IMR-90 (cell line): Measurements from ENCODE around the gene SHISA4. TPM values are rescaled to one million over a fixed set of nuclear protein-coding genes. Genes with fewer than 3 reads are reported as not detected.
A peak's percentile ranks its signal among the peaks of the same experiment; 100 is the strongest.

Experiments used
- ATAC-seq: fragments of 200-7000 bp; cut with Tn5 transposase; 2 replicates; pipeline ENCODE4 v1.9.1; 2020; ENCODE audit warnings: low read depth, mild to moderate bottlenecking, moderate library complexity
- BruUV-seq: library from RNA; stranded (reverse); fragments of 400-500 nt; replicated peaks from 2 replicates; lab custom pipeline; 2021; lab: Mats Ljungman, UMichigan
- CTCF ChIA-PET: fragments of 300-600 bp; formaldehyde crosslinking; extraction: SDS; loops from one replicate; lab custom pipeline; 2021; ENCODE audit warnings: antibody characterized with exemption; lab: Yijun Ruan, JAX
- POLR2A ChIA-PET: fragments of 300-600 bp; sonication (Branson Sonifier 250); formaldehyde crosslinking; loops from one replicate; lab custom pipeline; 2022; ENCODE audit warnings: antibody characterized with exemption; ENCODE audit not compliant: unreplicated experiment; lab: Charles Lee
- DNase-seq: peaks from one replicate; pipeline ENCODE4 v3.0.0; 2013
- H2AFZ ChIP-seq: replicated peaks from 2 replicates; pipeline ENCODE3; 2013; ENCODE audit warnings: low read length, mild to moderate bottlenecking; ENCODE audit not compliant: poor library complexity
- H2AK5ac ChIP-seq: 2 replicates; pipeline ENCODE4 v1.6.1; 2013; ENCODE audit warnings: low read depth, low read length, inconsistent platforms
- H2AK9ac ChIP-seq: replicated peaks from 2 replicates; pipeline ENCODE3; 2013; ENCODE audit warnings: mild to moderate bottlenecking, low read depth, low read length, moderate library complexity; ENCODE audit not compliant: poor library complexity
- H2BK120ac ChIP-seq: 2 replicates; pipeline ENCODE4 v1.6.1; 2013; ENCODE audit warnings: low read depth, low read length, inconsistent platforms
- H2BK15ac ChIP-seq: 3 replicates; pipeline ENCODE4 v1.6.1; 2013; ENCODE audit warnings: low read depth, low read length, inconsistent platforms
- H2BK20ac ChIP-seq: 2 replicates; pipeline ENCODE4 v1.6.1; 2013; ENCODE audit warnings: low read depth, mild to moderate bottlenecking, inconsistent platforms, low read length, moderate library complexity
- H2BK5ac ChIP-seq: 2 replicates; pipeline ENCODE4 v1.6.1; 2013; ENCODE audit warnings: mild to moderate bottlenecking, low read depth, low read length, inconsistent platforms; ENCODE audit not compliant: poor library complexity, severe bottlenecking
- H3K14ac ChIP-seq: replicated peaks from 2 replicates; pipeline ENCODE4 v1.6.1; 2013; ENCODE audit warnings: low read depth, low read length, inconsistent platforms
- H3K18ac ChIP-seq: 2 replicates; pipeline ENCODE4 v1.6.1; 2013; ENCODE audit warnings: low read depth, low read length, control low read depth
- H3K23ac ChIP-seq: 2 replicates; pipeline ENCODE4 v1.6.1; 2013; ENCODE audit warnings: low read depth, low read length, inconsistent platforms
- H3K27ac ChIP-seq: 2 replicates; pipeline ENCODE4 v1.5.1; 2013; ENCODE audit warnings: mild to moderate bottlenecking, control low read depth, low read length; ENCODE audit not compliant: insufficient read depth
- H3K27me3 ChIP-seq: 2 replicates; pipeline ENCODE4 v1.6.1; 2013; ENCODE audit warnings: low read length; ENCODE audit not compliant: control insufficient read depth, insufficient read depth
- H3K36me3 ChIP-seq: 2 replicates; pipeline ENCODE4 v1.6.1; 2013; ENCODE audit warnings: low read length, mixed read lengths; ENCODE audit not compliant: control insufficient read depth, insufficient read depth
- H3K4ac ChIP-seq: 2 replicates; pipeline ENCODE4 v1.6.1; 2013; ENCODE audit warnings: low read depth, low read length, inconsistent platforms
- H3K4me1 ChIP-seq: 2 replicates; pipeline ENCODE4 v1.6.1; 2013; ENCODE audit warnings: low read length, mixed read lengths; ENCODE audit not compliant: control insufficient read depth, insufficient read depth
- H3K4me2 ChIP-seq: 2 replicates; pipeline ENCODE4 v1.6.1; 2013; ENCODE audit warnings: low read depth, mild to moderate bottlenecking, control low read depth, low read length, moderate library complexity
- H3K4me3 ChIP-seq: 2 replicates; pipeline ENCODE4 v1.5.1; 2013; ENCODE audit warnings: low read depth, mild to moderate bottlenecking, control low read depth, low read length, moderate library complexity; ENCODE audit not compliant: insufficient read depth
- H3K56ac ChIP-seq: 2 replicates; pipeline ENCODE4 v1.6.1; 2013; ENCODE audit warnings: low read length, inconsistent platforms; ENCODE audit not compliant: insufficient read depth; ENCODE audit errors: extremely low read depth
- H3K79me1 ChIP-seq, 2 experiments: 2 replicates each; pipeline ENCODE4 v1.6.1; 2013; ENCODE audit warnings: low read length in 2 of 2, inconsistent platforms in 1 of 2, low read depth in 1 of 2
- H3K9ac ChIP-seq: 2 replicates; pipeline ENCODE4 v1.6.1; 2013; ENCODE audit warnings: low read depth, low read length, control low read depth
- H3K9me1 ChIP-seq: 2 replicates; pipeline ENCODE4 v1.6.1; 2013; ENCODE audit warnings: low read length, inconsistent platforms; ENCODE audit not compliant: insufficient read depth
- H3K9me3 ChIP-seq: 2 replicates; pipeline ENCODE4 v1.6.1; 2013; ENCODE audit warnings: low read length; ENCODE audit not compliant: control insufficient read depth, insufficient read depth
- H4K20me1 ChIP-seq: 2 replicates; pipeline ENCODE4 v1.6.1; 2013; ENCODE audit warnings: low read length, inconsistent platforms; ENCODE audit not compliant: insufficient read depth
- H4K5ac ChIP-seq: 2 replicates; pipeline ENCODE4 v1.6.1; 2013; ENCODE audit warnings: mild to moderate bottlenecking, low read depth, low read length, control low read depth
- H4K8ac ChIP-seq, 2 experiments: 2 replicates each; pipeline ENCODE4 v1.6.1; 2013; ENCODE audit warnings: low read depth in 2 of 2, low read length in 2 of 2, control low read depth in 1 of 2, inconsistent platforms in 1 of 2
- H4K91ac ChIP-seq: 2 replicates; pipeline ENCODE4 v1.6.1; 2013; ENCODE audit warnings: low read depth, low read length, inconsistent platforms; ENCODE audit not compliant: insufficient read depth
- CEBPB ChIP-seq: IDR thresholded peaks from 2 replicates; pipeline ENCODE4 v1.6.1; 2012; ENCODE audit warnings: low read depth, low read length, improper control_type of control experiment
- WGBS, 2 experiments: methylation state at CpG; one replicate each; pipeline versions ENCODE4 v1.1.5 to v1.1.7; 2013; ENCODE audit warnings: missing lambda C conversion rate in 2 of 2; ENCODE audit not compliant: insufficient read length in 1 of 2; ENCODE audit errors: extremely low coverage in 2 of 2; 5-methylcytosine and 5-hydroxymethylcytosine counted together
- dilution Hi-C: fragments of 300-500 bp; cut with HindIII; formaldehyde crosslinking; loops from one replicate; pipeline ENCODE4 v1.14.3; 2018; ENCODE audit warnings: low sequenced_read_pairs; ENCODE audit not compliant: unreplicated experiment
- in situ Hi-C: fragments of 300-500 bp; cut with MboI; formaldehyde crosslinking; loops from 3 replicates; pipeline ENCODE4 v1.14.3; 2019; ENCODE audit warnings: low sequenced_read_pairs, inconsistent platforms, mixed read lengths
- intact Hi-C: fragments of 100-400 bp; cut with micrococcal nuclease; formaldehyde crosslinking; loops from 2 replicates; pipeline ENCODE4 v1.10.0; 2022
- polyA plus RNA-seq, 3 experiments: library from polyadenylated mRNA; depleted of rRNA; stranded (reverse); fragments of >200 nt; gene quantifications; 2 replicates each; pipeline ENCODE4 v1.2.3, GENCODE V29; 2012; ENCODE audit warnings: low replicate concordance in 1 of 3
- total RNA-seq: library from RNA; depleted of rRNA; stranded (reverse); fragments of >200 nt; gene quantifications from 2 replicates; pipeline ENCODE4 v1.2.3, GENCODE V29; 2012

Gene SHISA4
- total and polyA plus RNA-seq, 2 of the 4 experiments (the other 2 are of a cell fraction): 10.0 to 34.8 TPM

GRCh38 chr1:201893431-201893830 lies 4.7 kb downstream of the SHISA4 start:
- Histone ChIP-seq H3K4me3 (no peak overlapping the region), H3K36me3 (peaks cover 26% of the 10 kb centered on the region), H3K27ac (no peak overlapping the region), H3K9me3 (no peaks in the 10 kb centered on the region), H4K20me1 (no peaks in the 10 kb centered on the region), H2AK5ac (no peak overlapping the region), H3K56ac (no peak overlapping the region), H3K79me1 (peaks cover 7 to 30% of the 10 kb centered on the region in 2 experiments), H3K23ac (no peak overlapping the region), H3K4me2 (no peak overlapping the region), H3K9ac (no peak overlapping the region), H4K5ac (no peak overlapping the region), H4K8ac (no peak overlapping the region), H2AK9ac (peak overlapping the region; percentile 76), H2BK120ac (no peak overlapping the region), H3K4ac (no peak overlapping the region), H3K9me1 (peaks cover 3% of the 10 kb centered on the region; the same call in 1 of the 2 replicates), H3K18ac (no peak overlapping the region), H4K91ac (no peak overlapping the region), H2BK5ac (no peak overlapping the region), H2AFZ (no peak overlapping the region), H3K14ac (no peak overlapping the region), H3K4me1 (peaks cover 16% of the 10 kb centered on the region), H2BK20ac (no peak overlapping the region), H2BK15ac (no peak overlapping the region), H3K27me3 (no peaks in the 10 kb centered on the region)
- in situ Hi-C loops (loop anchor here (10.0 kb wide), 1 partner anchor 231 kb away; the partner anchor contains the start of gene GPR37L1), intact Hi-C loops (no loop called here), dilution Hi-C loops (no loop called here)
- WGBS, 2 experiments: 65% methylated on average over 2 of the region's 3 CpGs; no CpG with 5 or more reads in 1 of the 2 experiments
- TF ChIP-seq CEBPB: no peak
- ChIA-PET CTCF (interaction anchor here (0.6 to 1.2 kb wide), 3 partner anchors 61 to 83 kb away, joined by 3 to 4 read pairs (median 4); no protein-coding TSS in a partner anchor), POLR2A (no interaction called here)
- DNase-seq (no peak), ATAC-seq (no peak)
- no TSS peak for BruUV-seq
